Measurements from ENCODE around the gene WSCD1.
A peak's percentile ranks its signal among the peaks of the same experiment; 100 is the strongest.

Gene WSCD1

GRCh38 chr17:6163612-6164333 is 93.6 kb downstream of the WSCD1 start:
- peak; percentile 65 for DNase-seq

- DNase-seq = no peak
Observed at GRCh38 chr17:6164996-6165395, 94.8 kb downstream of the WSCD1 start.

- DNase-seq = no peak
Observed at GRCh38 chr17:6165806-6166205, 95.6 kb downstream of the WSCD1 start.

- no peak for DNase-seq
Observed at GRCh38 chr17:6166492-6167179, 96.5 kb downstream of the WSCD1 start.

GRCh38 chr17:6168296-6168695 is 98.1 kb downstream of the WSCD1 start:
- no peak for DNase-seq

- no peak for DNase-seq
Observed at GRCh38 chr17:6170349-6170748, 100.2 kb downstream of the WSCD1 start.

GRCh38 chr17:6172642-6173330 is 102.6 kb downstream of the WSCD1 start:
- DNase-seq = no peak

GRCh38 chr17:6173653-6174052 is 103.5 kb downstream of the WSCD1 start:
- DNase-seq = no peak

Measured in NCI-H2107 (cell line).